Hepatocyte (in vitro differentiated cells): ENCODE measurements around the gene ADGRV1.

Experiments used
- CTCF ChIP-seq: fragments of 200-600 bp; sonication (generic); IDR thresholded peaks from 2 replicates; pipeline ENCODE4 v1.5.1; 2016; ENCODE audit warnings: antibody characterized with exemption, mild to moderate bottlenecking; ENCODE audit not compliant: poor library complexity
- EZH2 ChIP-seq: fragments of 200-600 bp; sonication (generic); IDR thresholded peaks from 2 replicates; pipeline ENCODE4 v1.6.1; 2016; ENCODE audit warnings: antibody characterized with exemption, mild to moderate bottlenecking, borderline replicate concordance
- EZH2phosphoT487 ChIP-seq: fragments of 200-600 bp; sonication (generic); IDR thresholded peaks from one replicate; pipeline ENCODE4 v1.6.1; 2018; ENCODE audit warnings: antibody characterized with exemption, mild to moderate bottlenecking, low read depth, moderate library complexity; ENCODE audit not compliant: unreplicated experiment, severe bottlenecking

- no peak for TF ChIP-seq CTCF
- TF ChIP-seq EZH2 = no peak
- no peak for TF ChIP-seq EZH2phosphoT487
Measured at GRCh38 chr5:91142386-91142785, 583.8 kb downstream of the ADGRV1 start.
